Panc1 (cell line): Measurements from ENCODE around the gene CHTF18. TPM values are rescaled to one million over a fixed set of nuclear protein-coding genes. Genes with fewer than 3 reads are reported as not detected.

ENCODE experiments used
- ATAC-seq: fragments of 200-7000 bp; cut with Tn5 transposase; 2 replicates; pipeline ENCODE4 v1.9.1; 2020; ENCODE audit warnings: mild to moderate bottlenecking, moderate library complexity
- BruUV-seq: library from RNA; stranded (reverse); fragments of 400-500 nt; replicated peaks from 2 replicates; lab custom pipeline; 2021; lab: Mats Ljungman, UMichigan
- CTCF ChIA-PET: fragments of 300-600 bp; sonication (Branson Sonifier 250); formaldehyde crosslinking; loops from one replicate; lab custom pipeline; 2022; ENCODE audit warnings: antibody characterized with exemption; lab: Charles Lee
- POLR2A ChIA-PET: fragments of 300-600 bp; sonication (Branson Sonifier 250); formaldehyde crosslinking; loops from one replicate; lab custom pipeline; 2022; ENCODE audit warnings: antibody characterized with exemption; lab: Charles Lee
- DNase-seq: peaks from one replicate; pipeline ENCODE4 v3.0.0-alpha.2; 2010; ENCODE audit warnings: low read depth, low spot score
- H3K27ac ChIP-seq: 2 replicates; pipeline ENCODE4 v1.5.1; 2011; ENCODE audit warnings: mild to moderate bottlenecking, low read length, inconsistent platforms
- H3K27me3 ChIP-seq: fragments of 200-500 bp; sonication (Bioruptor generic); 2 replicates; pipeline ENCODE4 v1.6.0; 2014; ENCODE audit warnings: low read length, inconsistent platforms; ENCODE audit not compliant: control insufficient read depth, insufficient read depth
- H3K36me3 ChIP-seq: fragments of 200-500 bp; sonication (Bioruptor generic); 2 replicates; pipeline ENCODE4 v1.5.1; 2014; ENCODE audit warnings: inconsistent platforms, mild to moderate bottlenecking, low read length, moderate library complexity; ENCODE audit not compliant: control insufficient read depth, insufficient read depth
- H3K4me1 ChIP-seq: 2 replicates; pipeline ENCODE4 v1.5.1; 2011; ENCODE audit warnings: inconsistent platforms, mild to moderate bottlenecking, low read length, moderate library complexity; ENCODE audit not compliant: control insufficient read depth, insufficient read depth
- H3K4me3 ChIP-seq, 2 experiments: 2 replicates each; pipeline ENCODE4 v1.5.1; 2011 to 2012; ENCODE audit warnings: low read depth in 2 of 2, low read length in 2 of 2, mild to moderate bottlenecking in 2 of 2, inconsistent platforms in 1 of 2, moderate library complexity in 1 of 2
- H3K9me3 ChIP-seq: fragments of 200-500 bp; sonication (Bioruptor generic); 2 replicates; pipeline ENCODE4 v1.5.1; 2014; ENCODE audit warnings: low read depth, mild to moderate bottlenecking, inconsistent platforms, low read length, moderate library complexity; ENCODE audit not compliant: control insufficient read depth, insufficient read depth
- POLR2AphosphoS5 ChIP-seq: IDR thresholded peaks from 2 replicates; pipeline ENCODE4 v1.6.1; 2012; ENCODE audit warnings: mild to moderate bottlenecking, low read depth, low read length, moderate library complexity
- SIN3A ChIP-seq: IDR thresholded peaks from 2 replicates; pipeline ENCODE4 v1.6.1; 2012; ENCODE audit warnings: low read depth, mild to moderate bottlenecking, low read length, moderate library complexity, borderline replicate concordance; ENCODE audit not compliant: insufficient read depth
- TCF7L2 ChIP-seq: IDR thresholded peaks from 2 replicates; pipeline ENCODE4 v1.6.1; 2011; ENCODE audit warnings: mild to moderate bottlenecking, low read depth, low read length, inconsistent platforms
- in situ Hi-C: cut with HindIII; loops from 2 replicates; pipeline ENCODE4 v1.10.0; 2016; ENCODE audit warnings: low sequenced_read_pairs, low pct_unique_long_range_greater_than_20kb
- intact Hi-C: fragments of 100-400 bp; cut with micrococcal nuclease; formaldehyde crosslinking; loops from one replicate; pipeline ENCODE4 v1.10.0; 2022; ENCODE audit not compliant: unreplicated experiment
- total RNA-seq: library from RNA; stranded (reverse); gene quantifications from one replicate; pipeline ENCODE4 v1.2.1, GENCODE V29; 2021; ENCODE audit not compliant: unreplicated experiment
- TF ChIP-seq, protein P1 (sequence below): fragments of 450-650 bp; IDR thresholded peaks from 2 replicates; pipeline ENCODE4 v1.5.1; 2017; ENCODE audit warnings: mild to moderate bottlenecking
- TF ChIP-seq, protein P2 (sequence below), 2 experiments: IDR thresholded peaks; 2 replicates each; pipeline ENCODE4 v1.6.1; 2011 to 2012; ENCODE audit warnings: low read depth in 2 of 2, control low read depth in 1 of 2, low read length in 1 of 2, mild to moderate bottlenecking in 1 of 2, moderate library complexity in 1 of 2; ENCODE audit not compliant: insufficient read depth in 1 of 2

Gene CHTF18
- total RNA-seq, 1 experiment from 2014 or later = 118 TPM

DNA sequence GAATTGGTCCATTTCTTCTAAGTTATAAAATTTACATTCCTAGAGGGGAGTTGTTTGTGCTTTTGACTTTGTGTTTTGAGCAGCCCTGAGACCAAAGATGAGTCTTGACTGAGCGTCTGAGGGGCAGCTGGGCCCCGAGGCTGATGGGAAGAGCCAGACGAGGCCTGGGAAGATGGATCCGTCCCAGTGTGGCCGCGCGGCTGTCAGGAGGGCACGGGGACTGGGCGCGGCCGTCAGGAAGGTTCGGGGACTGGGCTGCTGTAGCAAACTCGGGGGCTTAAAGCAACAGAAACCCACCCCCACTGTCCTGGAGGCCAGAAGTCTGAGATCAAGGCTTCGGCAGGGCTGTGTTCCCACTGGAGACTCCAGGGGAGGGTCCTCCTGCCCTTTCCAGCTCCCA, 50.3 kb downstream of the CHTF18 start:
- BruUV-seq = no TSS peak
- Histone ChIP-seq H3K27ac (no peak overlapping the region), H3K4me1 (no peaks in the 10 kb centered on the region), H3K4me3 (no peak overlapping the region), H3K9me3 (peaks cover 4% of the 10 kb centered on the region; the same call in 1 of the 2 replicates), H3K27me3 (no peaks in the 10 kb centered on the region), H3K36me3 (no peaks in the 10 kb centered on the region)
- POLR2A ChIA-PET = no interaction called here
- no peak for DNase-seq
- intact Hi-C loops (no loop called here), in situ Hi-C loops (no loop called here)
- ATAC-seq = no peak
- CTCF ChIA-PET = no interaction called here
- TF ChIP-seq, protein P1, sequence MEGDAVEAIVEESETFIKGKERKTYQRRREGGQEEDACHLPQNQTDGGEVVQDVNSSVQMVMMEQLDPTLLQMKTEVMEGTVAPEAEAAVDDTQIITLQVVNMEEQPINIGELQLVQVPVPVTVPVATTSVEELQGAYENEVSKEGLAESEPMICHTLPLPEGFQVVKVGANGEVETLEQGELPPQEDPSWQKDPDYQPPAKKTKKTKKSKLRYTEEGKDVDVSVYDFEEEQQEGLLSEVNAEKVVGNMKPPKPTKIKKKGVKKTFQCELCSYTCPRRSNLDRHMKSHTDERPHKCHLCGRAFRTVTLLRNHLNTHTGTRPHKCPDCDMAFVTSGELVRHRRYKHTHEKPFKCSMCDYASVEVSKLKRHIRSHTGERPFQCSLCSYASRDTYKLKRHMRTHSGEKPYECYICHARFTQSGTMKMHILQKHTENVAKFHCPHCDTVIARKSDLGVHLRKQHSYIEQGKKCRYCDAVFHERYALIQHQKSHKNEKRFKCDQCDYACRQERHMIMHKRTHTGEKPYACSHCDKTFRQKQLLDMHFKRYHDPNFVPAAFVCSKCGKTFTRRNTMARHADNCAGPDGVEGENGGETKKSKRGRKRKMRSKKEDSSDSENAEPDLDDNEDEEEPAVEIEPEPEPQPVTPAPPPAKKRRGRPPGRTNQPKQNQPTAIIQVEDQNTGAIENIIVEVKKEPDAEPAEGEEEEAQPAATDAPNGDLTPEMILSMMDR = no peak
- TF ChIP-seq POLR2AphosphoS5 (no peak), TCF7L2 (no peak), SIN3A (no peak)
- TF ChIP-seq, protein P2, sequence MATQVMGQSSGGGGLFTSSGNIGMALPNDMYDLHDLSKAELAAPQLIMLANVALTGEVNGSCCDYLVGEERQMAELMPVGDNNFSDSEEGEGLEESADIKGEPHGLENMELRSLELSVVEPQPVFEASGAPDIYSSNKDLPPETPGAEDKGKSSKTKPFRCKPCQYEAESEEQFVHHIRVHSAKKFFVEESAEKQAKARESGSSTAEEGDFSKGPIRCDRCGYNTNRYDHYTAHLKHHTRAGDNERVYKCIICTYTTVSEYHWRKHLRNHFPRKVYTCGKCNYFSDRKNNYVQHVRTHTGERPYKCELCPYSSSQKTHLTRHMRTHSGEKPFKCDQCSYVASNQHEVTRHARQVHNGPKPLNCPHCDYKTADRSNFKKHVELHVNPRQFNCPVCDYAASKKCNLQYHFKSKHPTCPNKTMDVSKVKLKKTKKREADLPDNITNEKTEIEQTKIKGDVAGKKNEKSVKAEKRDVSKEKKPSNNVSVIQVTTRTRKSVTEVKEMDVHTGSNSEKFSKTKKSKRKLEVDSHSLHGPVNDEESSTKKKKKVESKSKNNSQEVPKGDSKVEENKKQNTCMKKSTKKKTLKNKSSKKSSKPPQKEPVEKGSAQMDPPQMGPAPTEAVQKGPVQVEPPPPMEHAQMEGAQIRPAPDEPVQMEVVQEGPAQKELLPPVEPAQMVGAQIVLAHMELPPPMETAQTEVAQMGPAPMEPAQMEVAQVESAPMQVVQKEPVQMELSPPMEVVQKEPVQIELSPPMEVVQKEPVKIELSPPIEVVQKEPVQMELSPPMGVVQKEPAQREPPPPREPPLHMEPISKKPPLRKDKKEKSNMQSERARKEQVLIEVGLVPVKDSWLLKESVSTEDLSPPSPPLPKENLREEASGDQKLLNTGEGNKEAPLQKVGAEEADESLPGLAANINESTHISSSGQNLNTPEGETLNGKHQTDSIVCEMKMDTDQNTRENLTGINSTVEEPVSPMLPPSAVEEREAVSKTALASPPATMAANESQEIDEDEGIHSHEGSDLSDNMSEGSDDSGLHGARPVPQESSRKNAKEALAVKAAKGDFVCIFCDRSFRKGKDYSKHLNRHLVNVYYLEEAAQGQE (IDR thresholded peaks at IDR 0.05; ENCODE audit: insufficient read depth in 1 of 2, low read depth in 2 of 2, low read length in 1 of 2) = no peak

DNA sequence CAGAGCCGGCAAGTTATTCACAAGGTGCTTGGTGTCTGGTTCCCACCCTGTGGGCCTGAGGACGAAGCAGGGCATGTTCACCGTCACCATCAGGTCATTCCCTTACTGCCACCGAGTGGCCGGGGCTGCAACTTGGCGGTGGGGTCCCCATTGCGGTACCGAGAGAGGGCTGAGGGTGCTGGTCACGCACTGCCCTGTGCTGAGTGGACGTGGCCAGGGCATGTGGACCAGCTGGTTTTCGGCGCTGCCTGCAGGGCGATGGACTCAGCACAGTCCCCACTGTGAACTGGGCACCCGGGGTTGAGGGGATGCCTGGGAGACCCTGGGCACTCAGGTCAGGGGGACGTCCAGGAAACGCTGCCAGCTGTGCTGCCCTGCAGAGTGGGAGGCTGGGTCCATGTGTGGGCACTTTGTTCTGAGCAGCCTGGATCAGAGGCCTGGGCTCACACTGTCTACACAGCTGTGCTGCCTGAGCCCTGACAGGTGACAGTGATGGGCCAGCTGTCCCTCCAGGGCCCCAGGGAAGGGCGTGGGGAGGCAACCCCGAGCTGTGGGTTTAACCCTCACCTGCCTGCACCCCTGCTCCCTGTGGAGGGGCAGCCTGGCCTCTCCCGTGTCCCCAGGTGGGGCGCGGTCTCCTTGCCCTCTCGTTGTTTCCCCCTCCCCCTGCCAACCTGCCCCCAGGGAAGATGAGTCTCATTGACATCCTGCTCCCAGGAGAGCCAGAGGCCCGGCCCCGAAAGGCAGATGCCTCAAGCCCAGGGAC, 51.4 kb downstream of the CHTF18 start:
- ChIA-PET POLR2A (no interaction called here), CTCF (no interaction called here)
- no peaks in the 10 kb centered on the region for H3K27me3 ChIP-seq
- H3K4me3 ChIP-seq = no peak overlapping the region
- DNase-seq (no peak), ATAC-seq (peak; percentile 67; the same call in 1 of the 2 replicates)
- H3K36me3 ChIP-seq = no peaks in the 10 kb centered on the region
- intact Hi-C loops = no loop called here
- BruUV-seq = no TSS peak
- in situ Hi-C loops = no loop called here
- H3K4me1 ChIP-seq = no peaks in the 10 kb centered on the region
- TF ChIP-seq, protein P2 (IDR thresholded peaks at IDR 0.05; ENCODE audit: insufficient read depth in 1 of 2, low read depth in 2 of 2, low read length in 1 of 2) = no peak
- TF ChIP-seq SIN3A (no peak), TCF7L2 (no peak), POLR2AphosphoS5 (no peak)
- TF ChIP-seq, protein P1 = no peak
- peaks cover 4% of the 10 kb centered on the region; the same call in 1 of the 2 replicates for H3K9me3 ChIP-seq
- H3K27ac ChIP-seq = no peak overlapping the region
